Stomach smooth muscle (tissue), 2 donors: ENCODE measurements around the gene TBC1D14.
A peak's percentile ranks its signal among the peaks of the same experiment; 100 is the strongest.

ENCODE experiments used
- H3K27ac ChIP-seq: one replicate; pipeline ENCODE4 v1.7.0; 2013; ENCODE audit warnings: mild to moderate bottlenecking, low read length, inconsistent platforms
- H3K27me3 ChIP-seq, 2 donors: one replicate each; pipeline ENCODE4 v1.7.0; 2013; ENCODE audit warnings: low read length in 2 of 2; ENCODE audit not compliant: insufficient read depth in 2 of 2, control insufficient read depth in 1 of 2
- H3K36me3 ChIP-seq, 2 donors: one replicate each; pipeline ENCODE4 v1.7.0; 2013; ENCODE audit warnings: low read length in 2 of 2; ENCODE audit not compliant: control insufficient read depth in 2 of 2, insufficient read depth in 2 of 2
- H3K4me1 ChIP-seq: one replicate; pipeline ENCODE4 v1.7.0; 2013; ENCODE audit warnings: low read length; ENCODE audit not compliant: control insufficient read depth, insufficient read depth
- H3K4me3 ChIP-seq, 2 donors: one replicate each; pipeline ENCODE4 v1.7.0; 2013; ENCODE audit warnings: low read length in 2 of 2
- H3K9ac ChIP-seq, 2 donors: one replicate each; pipeline ENCODE4 v1.7.0; 2013; ENCODE audit warnings: low read length in 2 of 2, mild to moderate bottlenecking in 1 of 2
- H3K9me3 ChIP-seq, 2 donors: one replicate each; pipeline ENCODE4 v1.7.0; 2013; ENCODE audit warnings: low read length in 2 of 2; ENCODE audit not compliant: control insufficient read depth in 2 of 2
- donor health status: healthy.
- donor health status: Pancreatic carcinoma.

The TBC1D14 gene

DNA sequence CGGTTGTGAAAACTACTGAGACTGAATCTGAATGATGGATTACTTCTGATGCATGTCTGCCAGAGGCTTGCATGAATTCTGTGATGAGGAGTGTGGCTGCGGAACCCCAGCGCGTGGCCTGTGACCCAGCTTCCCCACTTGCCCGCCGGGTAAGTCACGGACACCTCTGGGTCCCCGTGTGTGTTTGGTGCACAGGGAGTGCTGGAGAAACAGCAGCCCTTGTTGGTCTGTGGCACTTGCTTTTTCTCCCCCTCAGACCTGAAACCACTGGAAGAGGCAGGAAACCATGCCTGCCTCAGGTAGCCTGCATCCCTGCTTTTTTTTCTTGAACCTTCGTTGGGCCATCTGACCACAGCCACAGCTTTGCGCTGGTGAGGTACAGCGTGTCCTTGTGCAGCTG lies 81.6 kb downstream of the TBC1D14 start:
- Histone ChIP-seq H3K27me3 (no peaks in the 10 kb centered on the region), H3K27ac (no peak overlapping the region), H3K9ac (peak overlapping the region in 1 of 2 donors; percentile 55), H3K36me3 (peaks cover 10 to 12% of the 10 kb centered on the region in 2 donors), H3K4me1 (peaks cover 32% of the 10 kb centered on the region), H3K4me3 (no peak overlapping the region), H3K9me3 (no peaks in the 10 kb centered on the region)

DNA sequence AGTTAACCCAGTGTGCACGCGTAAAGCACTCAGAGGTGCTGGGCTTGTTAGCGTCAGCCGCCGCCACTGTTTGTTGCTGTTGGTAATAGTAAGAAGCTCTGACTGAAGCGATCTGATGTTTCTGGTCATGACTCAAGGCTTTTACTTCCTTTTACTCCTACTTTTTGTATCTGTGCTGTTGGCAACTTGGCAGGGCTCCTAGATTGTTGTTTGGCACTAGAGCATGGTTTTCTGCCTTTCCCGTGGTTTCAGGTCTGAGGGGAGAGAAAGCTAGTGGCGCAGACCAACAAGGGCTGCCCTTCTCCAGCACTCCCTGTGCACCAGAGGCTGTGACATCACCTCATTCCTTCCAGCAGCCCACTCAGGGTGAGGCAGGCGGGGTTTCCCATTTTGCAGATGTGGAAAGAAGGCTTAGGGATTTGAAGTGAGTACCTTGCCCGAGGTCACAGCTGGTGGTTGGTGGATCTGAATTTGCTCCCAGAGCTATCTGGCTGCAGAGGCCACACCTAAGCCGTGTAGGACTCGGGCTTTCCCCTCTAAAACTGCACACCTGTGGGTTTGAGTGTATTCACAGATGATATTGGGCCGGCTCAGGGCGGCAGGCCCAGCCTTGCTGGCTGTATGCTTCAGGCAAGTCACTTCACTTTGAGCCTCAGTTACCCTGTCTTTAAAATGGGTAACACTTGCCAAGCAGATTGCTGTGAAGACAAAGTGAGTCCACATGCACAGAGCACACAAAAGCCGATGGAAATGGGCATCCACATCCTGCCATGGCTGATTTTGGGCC lies 82.3 kb downstream of the TBC1D14 start:
- H3K36me3 ChIP-seq = peaks cover 14 to 15% of the 10 kb centered on the region in 2 donors
- H3K9me3 ChIP-seq = no peaks in the 10 kb centered on the region
- no peak overlapping the region for H3K27ac ChIP-seq
- H3K4me1 ChIP-seq = peaks cover 30% of the 10 kb centered on the region
- peak overlapping the region in 1 of 2 donors; percentile 40 for H3K4me3 ChIP-seq
- peak overlapping the region in 1 of 2 donors; percentile 55 for H3K9ac ChIP-seq
- no peaks in the 10 kb centered on the region for H3K27me3 ChIP-seq

DNA sequence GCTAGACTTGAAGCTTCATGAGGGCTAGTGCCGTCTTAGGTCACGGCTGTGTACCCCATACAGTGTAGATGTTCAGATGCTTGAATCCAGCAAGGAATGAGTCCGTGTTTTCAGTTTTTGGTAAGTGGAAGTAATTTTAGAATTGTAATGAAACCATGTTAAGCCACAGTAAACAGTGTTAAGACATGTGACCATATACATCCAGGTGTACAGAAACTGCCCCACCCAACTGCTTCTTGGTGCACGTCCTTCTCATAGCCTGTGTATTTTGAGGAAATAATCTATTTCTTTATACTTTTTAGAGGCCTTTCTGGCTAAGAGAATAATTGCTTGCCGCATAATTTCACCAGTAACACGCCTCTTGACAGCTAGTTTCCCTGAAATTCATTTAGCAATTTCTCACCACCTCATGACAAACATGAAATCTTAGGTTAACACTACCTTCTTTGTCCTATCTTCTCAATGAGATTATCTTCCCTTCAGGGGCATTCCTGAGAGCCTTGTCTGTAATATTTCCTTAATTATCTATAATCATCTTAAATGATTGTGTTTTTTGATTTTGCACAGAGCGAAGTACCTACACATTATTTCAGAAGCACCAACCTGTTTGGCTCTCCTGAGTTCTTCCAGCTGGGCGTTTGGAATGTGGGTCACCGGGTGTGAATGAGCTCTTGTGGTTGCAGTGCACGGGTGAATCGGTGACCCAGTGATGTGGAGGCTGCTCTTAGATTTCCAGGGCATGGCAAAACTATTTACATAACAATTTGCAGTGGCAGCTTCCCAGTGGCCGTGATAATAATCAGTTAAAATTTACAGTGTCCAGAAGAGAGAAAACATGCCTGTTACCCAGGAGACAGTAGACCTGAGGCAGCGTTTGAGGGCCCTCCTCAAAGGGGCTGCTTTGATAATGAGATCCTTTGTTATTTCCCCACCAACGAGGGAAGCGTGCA lies 83.4 kb downstream of the TBC1D14 start:
- Histone ChIP-seq H3K27ac (no peak overlapping the region), H3K4me1 (peaks cover 25% of the 10 kb centered on the region), H3K4me3 (no peak overlapping the region), H3K36me3 (peaks cover 17 to 18% of the 10 kb centered on the region in 2 donors), H3K9ac (no peak overlapping the region), H3K9me3 (no peaks in the 10 kb centered on the region), H3K27me3 (no peaks in the 10 kb centered on the region)

DNA sequence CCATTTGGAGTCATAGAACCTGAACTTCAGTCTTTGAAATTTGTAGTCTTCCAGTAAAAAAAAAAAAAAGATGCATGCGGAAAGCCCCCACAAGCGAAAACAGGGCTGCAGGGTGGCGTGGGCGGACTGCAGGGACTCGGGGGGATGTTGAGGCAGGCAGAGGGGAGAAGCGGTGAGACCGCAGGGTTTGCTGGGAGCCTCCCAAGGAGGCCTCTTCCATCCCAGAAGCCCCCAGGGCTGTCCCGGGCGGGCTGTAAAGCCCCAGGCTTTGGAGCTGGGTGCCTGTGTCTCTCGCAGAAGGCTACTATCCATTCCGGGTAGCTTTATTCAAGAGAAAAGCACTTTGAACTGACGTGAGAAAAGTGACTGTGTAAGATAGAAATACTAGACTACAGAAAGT lies 86.9 kb downstream of the TBC1D14 start:
- H3K36me3 ChIP-seq = peaks cover 38 to 44% of the 10 kb centered on the region in 2 donors
- H3K27ac ChIP-seq = no peak overlapping the region

DNA sequence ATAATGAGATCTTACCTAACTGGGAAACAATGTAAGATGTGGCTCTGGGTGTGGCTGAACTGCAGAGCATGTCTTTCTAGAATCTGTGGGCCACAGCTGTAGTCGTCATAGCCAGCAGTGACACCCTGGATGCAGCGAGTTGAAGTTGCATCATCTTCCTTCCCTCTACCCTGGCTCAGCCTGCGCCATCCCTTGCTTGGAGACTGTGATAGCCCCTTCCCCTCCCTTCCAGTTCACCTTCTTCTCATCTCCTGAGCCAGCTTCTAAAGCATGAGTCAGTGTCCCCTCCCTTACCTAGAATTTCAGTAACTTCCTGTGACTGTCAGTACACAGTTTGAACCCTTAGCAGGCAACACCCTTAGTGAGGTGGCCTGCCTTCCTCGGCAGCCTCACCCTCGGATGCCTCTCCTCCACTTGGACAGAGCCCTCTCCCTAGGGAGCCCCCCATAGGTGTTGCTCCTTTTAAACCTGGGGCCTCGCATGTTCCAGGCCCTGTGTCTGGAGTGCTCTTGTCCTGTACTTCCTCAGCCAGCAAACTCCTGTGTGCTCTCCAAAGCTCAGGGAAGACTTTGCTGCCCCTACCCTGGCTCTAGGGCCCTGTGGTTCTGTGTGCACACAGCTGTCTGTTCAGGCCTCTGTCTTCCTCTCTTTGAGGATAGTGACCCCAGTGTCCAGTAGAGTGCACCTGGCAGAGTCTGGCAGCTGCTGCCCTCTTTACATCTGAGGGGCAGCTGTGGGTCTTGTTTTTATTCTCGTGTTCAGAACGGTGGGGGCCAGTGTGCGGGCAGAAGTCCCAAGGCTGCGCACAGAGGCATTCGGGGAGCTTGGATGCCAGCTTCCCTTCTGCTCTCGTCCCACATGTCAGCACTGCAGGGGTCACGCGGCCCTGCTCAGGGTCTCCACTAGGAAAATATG lies 89.8 kb downstream of the TBC1D14 start:
- H3K9ac ChIP-seq = no peak overlapping the region
- H3K36me3 ChIP-seq = peaks cover 53 to 54% of the 10 kb centered on the region in 2 donors
- H3K27me3 ChIP-seq = no peaks in the 10 kb centered on the region
- no peaks in the 10 kb centered on the region for H3K4me1 ChIP-seq
- H3K9me3 ChIP-seq = no peaks in the 10 kb centered on the region
- no peak overlapping the region for H3K27ac ChIP-seq
- H3K4me3 ChIP-seq = no peak overlapping the region

More for the DNA sequence above, 86.9 kb downstream of the TBC1D14 start:
- no peak overlapping the region for H3K9ac ChIP-seq
- peaks cover 8% of the 10 kb centered on the region for H3K4me1 ChIP-seq
- no peak overlapping the region for H3K4me3 ChIP-seq
- no peaks in the 10 kb centered on the region for H3K9me3 ChIP-seq
- H3K27me3 ChIP-seq = no peaks in the 10 kb centered on the region

DNA sequence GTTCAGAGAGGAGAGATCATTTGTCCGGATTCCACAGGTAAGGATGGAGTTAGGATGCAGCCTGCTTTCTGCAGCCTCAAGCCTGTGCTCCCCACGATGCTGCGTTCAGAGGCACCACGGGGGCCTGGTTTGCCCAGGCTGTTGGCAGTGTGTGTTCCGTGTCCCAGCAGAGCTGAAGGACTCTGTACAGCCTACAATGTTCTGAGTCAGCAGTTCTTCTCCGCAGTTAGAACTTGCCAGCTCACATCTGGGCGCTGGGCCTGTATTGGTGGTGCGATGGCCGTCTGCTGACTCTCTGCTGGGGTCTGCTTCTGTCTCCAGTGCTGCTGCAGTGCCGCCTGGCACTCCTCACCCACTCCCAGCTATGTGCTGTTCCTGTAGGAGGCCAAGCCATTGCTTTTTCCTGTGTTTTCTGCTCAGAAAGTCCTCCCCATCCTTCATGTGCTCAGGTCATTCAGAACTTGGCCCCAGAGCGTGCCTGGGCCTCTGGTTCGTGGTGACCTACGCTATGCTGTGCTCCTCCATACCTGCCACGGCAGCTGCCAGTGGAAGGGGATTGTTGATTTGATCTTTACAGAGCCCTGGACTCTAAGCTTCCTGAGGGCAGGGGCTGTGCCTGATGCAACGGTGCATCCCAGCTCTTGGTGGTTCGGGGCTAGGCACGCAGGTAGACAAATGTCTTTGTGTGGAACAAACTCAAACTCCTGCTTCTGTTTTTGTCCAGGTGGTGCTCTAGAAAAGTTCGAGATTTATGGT lies 91.0 kb downstream of the TBC1D14 start:
- no peak overlapping the region for H3K9ac ChIP-seq
- H3K4me1 ChIP-seq = no peaks in the 10 kb centered on the region
- no peak overlapping the region for H3K4me3 ChIP-seq
- peaks cover 49 to 52% of the 10 kb centered on the region in 2 donors for H3K36me3 ChIP-seq
- H3K27me3 ChIP-seq = no peaks in the 10 kb centered on the region
- no peaks in the 10 kb centered on the region for H3K9me3 ChIP-seq
- H3K27ac ChIP-seq = no peak overlapping the region

DNA sequence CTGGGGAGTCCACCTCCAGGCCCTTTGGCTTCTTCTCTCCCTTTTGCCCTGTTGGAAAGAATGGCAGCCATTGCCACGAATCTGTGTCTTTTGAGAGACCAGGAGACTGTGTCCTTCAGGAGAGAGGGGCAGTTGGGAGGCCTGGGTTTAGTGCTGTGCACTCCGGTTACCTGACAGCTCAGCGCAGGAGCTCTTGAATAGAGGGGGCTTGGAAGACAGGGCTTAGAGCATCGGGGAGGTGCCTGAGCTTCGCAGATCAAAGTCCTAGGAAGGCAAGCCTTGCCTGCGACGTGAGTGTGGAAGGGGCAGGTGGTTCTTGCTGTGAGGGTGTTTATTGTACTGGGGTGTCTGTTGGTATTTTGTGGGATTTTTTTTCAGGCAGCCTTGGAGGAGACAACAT lies 91.6 kb downstream of the TBC1D14 start:
- H3K4me3 ChIP-seq = no peak overlapping the region
- no peaks in the 10 kb centered on the region for H3K4me1 ChIP-seq
- no peak overlapping the region for H3K9ac ChIP-seq
- H3K36me3 ChIP-seq = peaks cover 47 to 52% of the 10 kb centered on the region in 2 donors
- no peak overlapping the region for H3K27ac ChIP-seq
- no peaks in the 10 kb centered on the region for H3K9me3 ChIP-seq
- no peaks in the 10 kb centered on the region for H3K27me3 ChIP-seq

DNA sequence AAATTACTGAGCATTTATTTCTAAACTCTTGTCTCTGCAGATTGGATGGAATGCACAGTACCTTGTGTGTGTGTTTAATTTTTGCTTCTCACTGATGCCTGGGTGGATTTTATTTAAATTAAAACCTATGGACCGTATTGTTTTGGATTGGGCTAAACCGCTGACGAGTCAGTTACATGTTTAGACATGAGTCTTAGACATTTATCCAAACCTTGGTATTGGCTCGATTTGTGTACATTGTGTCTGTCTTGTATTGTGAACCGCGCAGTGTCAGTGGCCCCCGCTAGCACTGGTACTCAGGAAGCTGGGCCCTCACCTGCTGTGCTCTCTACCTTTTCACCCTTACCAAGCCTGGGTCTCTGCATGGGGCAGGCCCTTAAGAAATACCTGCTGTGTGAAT lies 92.7 kb downstream of the TBC1D14 start:
- H3K36me3 ChIP-seq = peaks cover 40 to 47% of the 10 kb centered on the region in 2 donors
- H3K9me3 ChIP-seq = no peaks in the 10 kb centered on the region
- H3K4me1 ChIP-seq = no peaks in the 10 kb centered on the region
- H3K27me3 ChIP-seq = no peaks in the 10 kb centered on the region
- H3K27ac ChIP-seq = no peak overlapping the region
- no peak overlapping the region for H3K9ac ChIP-seq
- H3K4me3 ChIP-seq = no peak overlapping the region

DNA sequence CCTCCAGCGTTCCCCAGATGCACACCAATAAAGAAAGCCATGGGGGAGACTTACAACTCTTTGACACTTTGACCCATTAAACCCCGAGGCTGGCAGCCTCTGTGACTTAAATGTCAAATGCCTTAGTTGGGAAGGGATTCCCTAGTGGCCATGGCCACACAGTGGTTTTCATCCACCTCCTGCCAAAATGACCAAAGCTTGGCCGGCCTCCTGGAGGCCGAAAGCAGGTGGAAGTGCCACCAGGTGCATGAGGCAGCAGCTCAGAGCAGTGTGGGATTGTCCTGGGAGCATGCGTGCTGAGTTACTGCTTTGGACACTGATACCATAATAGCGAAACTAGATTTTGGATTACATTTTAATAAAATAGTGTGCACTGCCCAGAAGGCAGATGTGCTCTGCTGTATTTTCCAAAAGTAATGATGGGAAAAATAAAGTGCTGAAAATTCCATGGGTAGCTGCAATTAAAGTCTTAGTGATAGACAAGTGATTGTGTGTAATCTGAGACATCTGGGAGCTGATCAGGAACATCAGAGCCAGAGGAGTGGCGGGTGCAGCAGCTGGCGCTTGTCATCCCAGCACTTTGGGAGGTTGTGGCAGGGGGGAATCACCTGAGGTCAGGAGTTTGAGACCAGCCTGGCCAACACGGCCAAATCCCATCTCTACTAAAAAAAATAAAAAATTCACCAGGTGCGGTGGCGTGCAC lies 93.7 kb downstream of the TBC1D14 start:
- Histone ChIP-seq H3K9me3 (no peaks in the 10 kb centered on the region), H3K27ac (no peak overlapping the region), H3K4me3 (no peak overlapping the region), H3K36me3 (peaks cover 41 to 47% of the 10 kb centered on the region in 2 donors), H3K4me1 (no peaks in the 10 kb centered on the region), H3K27me3 (no peaks in the 10 kb centered on the region), H3K9ac (no peak overlapping the region)
